Suprapubic skin (tissue), 3 donors: Measurements from ENCODE around the gene A3GALT2.

Source experiments
- EP300 ChIP-seq: sonication (generic); formaldehyde crosslinking; IDR thresholded peaks from one replicate; pipeline ENCODE4 v1.6.1; 2017; ENCODE audit warnings: antibody characterized with exemption
- TF ChIP-seq, protein P1 (sequence below), 2 donors: fragments of 200-600 bp in 1 of 2; fragments of 450-650 bp in 1 of 2; sonication (generic) in 1 of 2; IDR thresholded peaks; one replicate each; pipeline ENCODE4 v1.5.1; 2016 to 2019; ENCODE audit warnings: antibody characterized with exemption in 2 of 2, mild to moderate bottlenecking in 1 of 2, moderate library complexity in 1 of 2

GRCh38 chr1:33329600-33330305 is 8.9 kb upstream of the A3GALT2 start:
- TF ChIP-seq EP300: no peak
- TF ChIP-seq, protein P1, sequence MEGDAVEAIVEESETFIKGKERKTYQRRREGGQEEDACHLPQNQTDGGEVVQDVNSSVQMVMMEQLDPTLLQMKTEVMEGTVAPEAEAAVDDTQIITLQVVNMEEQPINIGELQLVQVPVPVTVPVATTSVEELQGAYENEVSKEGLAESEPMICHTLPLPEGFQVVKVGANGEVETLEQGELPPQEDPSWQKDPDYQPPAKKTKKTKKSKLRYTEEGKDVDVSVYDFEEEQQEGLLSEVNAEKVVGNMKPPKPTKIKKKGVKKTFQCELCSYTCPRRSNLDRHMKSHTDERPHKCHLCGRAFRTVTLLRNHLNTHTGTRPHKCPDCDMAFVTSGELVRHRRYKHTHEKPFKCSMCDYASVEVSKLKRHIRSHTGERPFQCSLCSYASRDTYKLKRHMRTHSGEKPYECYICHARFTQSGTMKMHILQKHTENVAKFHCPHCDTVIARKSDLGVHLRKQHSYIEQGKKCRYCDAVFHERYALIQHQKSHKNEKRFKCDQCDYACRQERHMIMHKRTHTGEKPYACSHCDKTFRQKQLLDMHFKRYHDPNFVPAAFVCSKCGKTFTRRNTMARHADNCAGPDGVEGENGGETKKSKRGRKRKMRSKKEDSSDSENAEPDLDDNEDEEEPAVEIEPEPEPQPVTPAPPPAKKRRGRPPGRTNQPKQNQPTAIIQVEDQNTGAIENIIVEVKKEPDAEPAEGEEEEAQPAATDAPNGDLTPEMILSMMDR (IDR thresholded peaks at IDR 0.05): no peak
